A549 (cell line): ENCODE results near the gene ADAM8.

ENCODE experiments used
- GATA3 ChIP-seq: IDR thresholded peaks from 2 replicates; pipeline ENCODE4 v1.6.1; 2012; ENCODE audit warnings: borderline replicate concordance
- HDAC2 ChIP-seq: fragments of 200-600 bp; sonication (generic); IDR thresholded peaks from 2 replicates; pipeline ENCODE4 v1.6.1; 2016
- JUN ChIP-seq, 2 experiments: fragments of >200 bp; sonication (Bioruptor Twin); formaldehyde crosslinking; IDR thresholded peaks; 2 replicates in 1 of 2; 3 replicates in 1 of 2; pipeline ENCODE4 v1.6.1; 2016 to 2017
- KDM5A ChIP-seq: fragments of 200-600 bp; sonication (generic); IDR thresholded peaks from 2 replicates; pipeline ENCODE4 v1.6.1; 2016; ENCODE audit warnings: antibody characterized with exemption, mild to moderate bottlenecking
- PBX3 ChIP-seq: IDR thresholded peaks from 2 replicates; pipeline ENCODE4 v1.6.1; 2012
- PHF8 ChIP-seq: fragments of 200-600 bp; sonication (generic); IDR thresholded peaks from 2 replicates; pipeline ENCODE4 v1.6.1; 2016; ENCODE audit warnings: low read depth, mild to moderate bottlenecking, antibody characterized with exemption, moderate library complexity, borderline replicate concordance
- POLR2A ChIP-seq: IDR thresholded peaks from 2 replicates; pipeline ENCODE4 v1.6.1; 2012; ENCODE audit warnings: mild to moderate bottlenecking, low read length
- POLR2AphosphoS2 ChIP-seq: conservative IDR thresholded peaks from 2 replicates; pipeline ENCODE4 v1.6.1; 2012; ENCODE audit warnings: low read length, improper control_type of control experiment, inconsistent platforms
- TF ChIP-seq, protein P1 (sequence below): fragments of >200 bp; sonication (Bioruptor Twin); formaldehyde crosslinking; IDR thresholded peaks from 3 replicates; pipeline ENCODE4 v1.5.1; 2016
- TF ChIP-seq, protein P2 (sequence below): IDR thresholded peaks from 2 replicates; pipeline ENCODE4 v1.6.1; 2012

- TF ChIP-seq JUN (IDR thresholded peaks at IDR 0.05) (no peak), POLR2A (no peak), HDAC2 (no peak), PBX3 (no peak), POLR2AphosphoS2 (no peak), KDM5A (no peak), GATA3 (no peak), PHF8 (no peak)
- TF ChIP-seq, protein P1, sequence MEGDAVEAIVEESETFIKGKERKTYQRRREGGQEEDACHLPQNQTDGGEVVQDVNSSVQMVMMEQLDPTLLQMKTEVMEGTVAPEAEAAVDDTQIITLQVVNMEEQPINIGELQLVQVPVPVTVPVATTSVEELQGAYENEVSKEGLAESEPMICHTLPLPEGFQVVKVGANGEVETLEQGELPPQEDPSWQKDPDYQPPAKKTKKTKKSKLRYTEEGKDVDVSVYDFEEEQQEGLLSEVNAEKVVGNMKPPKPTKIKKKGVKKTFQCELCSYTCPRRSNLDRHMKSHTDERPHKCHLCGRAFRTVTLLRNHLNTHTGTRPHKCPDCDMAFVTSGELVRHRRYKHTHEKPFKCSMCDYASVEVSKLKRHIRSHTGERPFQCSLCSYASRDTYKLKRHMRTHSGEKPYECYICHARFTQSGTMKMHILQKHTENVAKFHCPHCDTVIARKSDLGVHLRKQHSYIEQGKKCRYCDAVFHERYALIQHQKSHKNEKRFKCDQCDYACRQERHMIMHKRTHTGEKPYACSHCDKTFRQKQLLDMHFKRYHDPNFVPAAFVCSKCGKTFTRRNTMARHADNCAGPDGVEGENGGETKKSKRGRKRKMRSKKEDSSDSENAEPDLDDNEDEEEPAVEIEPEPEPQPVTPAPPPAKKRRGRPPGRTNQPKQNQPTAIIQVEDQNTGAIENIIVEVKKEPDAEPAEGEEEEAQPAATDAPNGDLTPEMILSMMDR = no peak
- TF ChIP-seq, protein P2, sequence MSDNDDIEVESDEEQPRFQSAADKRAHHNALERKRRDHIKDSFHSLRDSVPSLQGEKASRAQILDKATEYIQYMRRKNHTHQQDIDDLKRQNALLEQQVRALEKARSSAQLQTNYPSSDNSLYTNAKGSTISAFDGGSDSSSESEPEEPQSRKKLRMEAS = no peak
These were observed 23.1 kb upstream of the ADAM8 start for GRCh38 chr10:133299738-133300137.
